Measurements from ENCODE around the gene TP53TG3D. TPM values are rescaled to one million over a fixed set of nuclear protein-coding genes. Genes with fewer than 3 reads are reported as not detected.

Gene TP53TG3D
- polyA plus RNA-seq, 3 donors, result not detected

Small RNAs within 50 kb of the gene (small RNA-seq; reads per million reads assigned to genes)
- gene AC133485.1 (ENCODE audit: insufficient read length, low read depth) (not detected), gene AC140878.1 (ENCODE audit: insufficient read length, low read depth) (not detected)
